IMR-90 (cell line): ENCODE data around the gene ATF4. TPM values are rescaled to one million over a fixed set of nuclear protein-coding genes. Genes with fewer than 3 reads are reported as not detected.

Experiments
- ATAC-seq: fragments of 200-7000 bp; cut with Tn5 transposase; 2 replicates; pipeline ENCODE4 v1.9.1; 2020; ENCODE audit warnings: low read depth, mild to moderate bottlenecking, moderate library complexity
- BruUV-seq: library from RNA; stranded (reverse); fragments of 400-500 nt; replicated peaks from 2 replicates; lab custom pipeline; 2021; lab: Mats Ljungman, UMichigan
- CTCF ChIA-PET: fragments of 300-600 bp; formaldehyde crosslinking; extraction: SDS; loops from one replicate; lab custom pipeline; 2021; ENCODE audit warnings: antibody characterized with exemption; lab: Yijun Ruan, JAX
- POLR2A ChIA-PET: fragments of 300-600 bp; sonication (Branson Sonifier 250); formaldehyde crosslinking; loops from one replicate; lab custom pipeline; 2022; ENCODE audit warnings: antibody characterized with exemption; ENCODE audit not compliant: unreplicated experiment; lab: Charles Lee
- DNase-seq: peaks from one replicate; pipeline ENCODE4 v3.0.0; 2013
- H2AFZ ChIP-seq: replicated peaks from 2 replicates; pipeline ENCODE3; 2013; ENCODE audit warnings: low read length, mild to moderate bottlenecking; ENCODE audit not compliant: poor library complexity
- H2AK5ac ChIP-seq: 2 replicates; pipeline ENCODE4 v1.6.1; 2013; ENCODE audit warnings: low read depth, low read length, inconsistent platforms
- H2AK9ac ChIP-seq: replicated peaks from 2 replicates; pipeline ENCODE3; 2013; ENCODE audit warnings: mild to moderate bottlenecking, low read depth, low read length, moderate library complexity; ENCODE audit not compliant: poor library complexity
- H2BK120ac ChIP-seq: 2 replicates; pipeline ENCODE4 v1.6.1; 2013; ENCODE audit warnings: low read depth, low read length, inconsistent platforms
- H2BK15ac ChIP-seq: 3 replicates; pipeline ENCODE4 v1.6.1; 2013; ENCODE audit warnings: low read depth, low read length, inconsistent platforms
- H2BK20ac ChIP-seq: 2 replicates; pipeline ENCODE4 v1.6.1; 2013; ENCODE audit warnings: low read depth, mild to moderate bottlenecking, inconsistent platforms, low read length, moderate library complexity
- H2BK5ac ChIP-seq: 2 replicates; pipeline ENCODE4 v1.6.1; 2013; ENCODE audit warnings: mild to moderate bottlenecking, low read depth, low read length, inconsistent platforms; ENCODE audit not compliant: poor library complexity, severe bottlenecking
- H3K14ac ChIP-seq: replicated peaks from 2 replicates; pipeline ENCODE4 v1.6.1; 2013; ENCODE audit warnings: low read depth, low read length, inconsistent platforms
- H3K18ac ChIP-seq: 2 replicates; pipeline ENCODE4 v1.6.1; 2013; ENCODE audit warnings: low read depth, low read length, control low read depth
- H3K23ac ChIP-seq: 2 replicates; pipeline ENCODE4 v1.6.1; 2013; ENCODE audit warnings: low read depth, low read length, inconsistent platforms
- H3K27ac ChIP-seq: 2 replicates; pipeline ENCODE4 v1.5.1; 2013; ENCODE audit warnings: mild to moderate bottlenecking, control low read depth, low read length; ENCODE audit not compliant: insufficient read depth
- H3K27me3 ChIP-seq: 2 replicates; pipeline ENCODE4 v1.6.1; 2013; ENCODE audit warnings: low read length; ENCODE audit not compliant: control insufficient read depth, insufficient read depth
- H3K36me3 ChIP-seq: 2 replicates; pipeline ENCODE4 v1.6.1; 2013; ENCODE audit warnings: low read length, mixed read lengths; ENCODE audit not compliant: control insufficient read depth, insufficient read depth
- H3K4ac ChIP-seq: 2 replicates; pipeline ENCODE4 v1.6.1; 2013; ENCODE audit warnings: low read depth, low read length, inconsistent platforms
- H3K4me1 ChIP-seq: 2 replicates; pipeline ENCODE4 v1.6.1; 2013; ENCODE audit warnings: low read length, mixed read lengths; ENCODE audit not compliant: control insufficient read depth, insufficient read depth
- H3K4me2 ChIP-seq: 2 replicates; pipeline ENCODE4 v1.6.1; 2013; ENCODE audit warnings: low read depth, mild to moderate bottlenecking, control low read depth, low read length, moderate library complexity
- H3K4me3 ChIP-seq: 2 replicates; pipeline ENCODE4 v1.5.1; 2013; ENCODE audit warnings: low read depth, mild to moderate bottlenecking, control low read depth, low read length, moderate library complexity; ENCODE audit not compliant: insufficient read depth
- H3K56ac ChIP-seq: 2 replicates; pipeline ENCODE4 v1.6.1; 2013; ENCODE audit warnings: low read length, inconsistent platforms; ENCODE audit not compliant: insufficient read depth; ENCODE audit errors: extremely low read depth
- H3K79me1 ChIP-seq, 2 experiments: 2 replicates each; pipeline ENCODE4 v1.6.1; 2013; ENCODE audit warnings: low read length in 2 of 2, inconsistent platforms in 1 of 2, low read depth in 1 of 2
- H3K9ac ChIP-seq: 2 replicates; pipeline ENCODE4 v1.6.1; 2013; ENCODE audit warnings: low read depth, low read length, control low read depth
- H3K9me1 ChIP-seq: 2 replicates; pipeline ENCODE4 v1.6.1; 2013; ENCODE audit warnings: low read length, inconsistent platforms; ENCODE audit not compliant: insufficient read depth
- H3K9me3 ChIP-seq: 2 replicates; pipeline ENCODE4 v1.6.1; 2013; ENCODE audit warnings: low read length; ENCODE audit not compliant: control insufficient read depth, insufficient read depth
- H4K20me1 ChIP-seq: 2 replicates; pipeline ENCODE4 v1.6.1; 2013; ENCODE audit warnings: low read length, inconsistent platforms; ENCODE audit not compliant: insufficient read depth
- H4K5ac ChIP-seq: 2 replicates; pipeline ENCODE4 v1.6.1; 2013; ENCODE audit warnings: mild to moderate bottlenecking, low read depth, low read length, control low read depth
- H4K8ac ChIP-seq, 2 experiments: 2 replicates each; pipeline ENCODE4 v1.6.1; 2013; ENCODE audit warnings: low read depth in 2 of 2, low read length in 2 of 2, control low read depth in 1 of 2, inconsistent platforms in 1 of 2
- H4K91ac ChIP-seq: 2 replicates; pipeline ENCODE4 v1.6.1; 2013; ENCODE audit warnings: low read depth, low read length, inconsistent platforms; ENCODE audit not compliant: insufficient read depth
- BHLHE40 ChIP-seq: fragments of 150-350 bp; IDR thresholded peaks from 2 replicates; pipeline ENCODE4 v1.6.1; 2016; ENCODE audit warnings: mild to moderate bottlenecking, low read depth, low read length
- CEBPB ChIP-seq: IDR thresholded peaks from 2 replicates; pipeline ENCODE4 v1.6.1; 2012; ENCODE audit warnings: low read depth, low read length, improper control_type of control experiment
- CHD1 ChIP-seq: IDR thresholded peaks from 2 replicates; pipeline ENCODE4 v1.6.1; 2012; ENCODE audit warnings: low read depth, low read length, improper control_type of control experiment
- RAD21 ChIP-seq: IDR thresholded peaks from 2 replicates; pipeline ENCODE4 v1.6.1; 2012; ENCODE audit warnings: low read length, improper control_type of control experiment
- WGBS, 2 experiments: methylation state at CpG; one replicate each; pipeline versions ENCODE4 v1.1.5 to v1.1.7; 2013; ENCODE audit warnings: missing lambda C conversion rate in 2 of 2; ENCODE audit not compliant: insufficient read length in 1 of 2; ENCODE audit errors: extremely low coverage in 2 of 2; 5-methylcytosine and 5-hydroxymethylcytosine counted together
- dilution Hi-C: fragments of 300-500 bp; cut with HindIII; formaldehyde crosslinking; loops from one replicate; pipeline ENCODE4 v1.14.3; 2018; ENCODE audit warnings: low sequenced_read_pairs; ENCODE audit not compliant: unreplicated experiment
- in situ Hi-C: fragments of 300-500 bp; cut with MboI; formaldehyde crosslinking; loops from 3 replicates; pipeline ENCODE4 v1.14.3; 2019; ENCODE audit warnings: low sequenced_read_pairs, inconsistent platforms, mixed read lengths
- intact Hi-C: fragments of 100-400 bp; cut with micrococcal nuclease; formaldehyde crosslinking; loops from 2 replicates; pipeline ENCODE4 v1.10.0; 2022
- polyA plus RNA-seq, 3 experiments: library from polyadenylated mRNA; depleted of rRNA; stranded (reverse); fragments of >200 nt; gene quantifications; 2 replicates each; pipeline ENCODE4 v1.2.3, GENCODE V29; 2012; ENCODE audit warnings: low replicate concordance in 1 of 3
- total RNA-seq: library from RNA; depleted of rRNA; stranded (reverse); fragments of >200 nt; gene quantifications from 2 replicates; pipeline ENCODE4 v1.2.3, GENCODE V29; 2012

ATF4 gene
- total and polyA plus RNA-seq, 2 of the 4 experiments (the other 2 are of a cell fraction), result 148 to 662 TPM

DNA sequence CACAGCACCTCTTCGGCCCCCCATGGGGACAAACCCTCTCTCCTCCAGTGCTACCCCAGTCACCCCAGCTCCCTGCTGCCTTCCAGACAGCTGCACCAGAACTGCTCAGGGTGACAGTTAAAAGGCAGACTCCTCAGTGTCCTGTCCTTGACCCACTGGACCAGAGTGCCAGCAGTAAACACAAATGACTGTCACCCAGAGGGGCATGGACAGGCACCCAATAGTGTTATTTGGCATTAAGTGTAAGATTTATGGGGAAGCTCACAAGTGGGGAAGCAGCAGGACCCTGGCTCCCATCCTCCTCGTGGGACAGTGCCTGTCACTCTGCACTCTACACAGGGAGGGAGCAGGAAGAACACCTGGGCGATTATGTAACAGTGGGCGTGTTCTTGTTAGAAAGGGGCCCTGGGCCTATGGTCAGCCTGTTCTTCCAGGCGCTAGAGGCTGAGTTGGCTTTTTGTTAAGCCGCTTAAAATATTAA, 7.2 kb downstream of the ATF4 start:
- no peak overlapping the region for H2AK5ac ChIP-seq
- no peak overlapping the region for H3K14ac ChIP-seq
- ATAC-seq (no peak), DNase-seq (peak; percentile 27)
- CTCF ChIA-PET, result no interaction called here
- H3K18ac ChIP-seq, result no peak overlapping the region
- H3K4me3 ChIP-seq, result no peak overlapping the region
- H3K79me1 ChIP-seq, result peaks cover 23 to 87% of the 10 kb centered on the region in 2 experiments
- no peak overlapping the region for H2BK20ac ChIP-seq
- H4K8ac ChIP-seq, result no peak overlapping the region
- no peak overlapping the region for H2BK5ac ChIP-seq
- H3K23ac ChIP-seq, result no peak overlapping the region
- H4K5ac ChIP-seq, result no peak overlapping the region
- dilution Hi-C loops (no loop called here), in situ Hi-C loops (loop anchor here (10.0 kb wide), 1 partner anchor 213 kb away; the partner anchor contains the start of gene RPL3), intact Hi-C loops (loop anchor here (10.0 kb wide), 1 partner anchor 123 kb away; no protein-coding TSS in a partner anchor)
- H2AFZ ChIP-seq, result no peak overlapping the region
- no CpG with 5 or more reads among the region's 6 CpGs for WGBS, 2 experiments
- H2BK15ac ChIP-seq, result no peak overlapping the region
- H3K4ac ChIP-seq, result no peak overlapping the region
- no peaks in the 10 kb centered on the region for H3K27me3 ChIP-seq
- H3K4me1 ChIP-seq, result peaks cover 4% of the 10 kb centered on the region; the same call in 1 of the 2 replicates
- TF ChIP-seq CEBPB, result no peak
- TF ChIP-seq BHLHE40, result no peak
- TF ChIP-seq RAD21, result no peak
- no peak for TF ChIP-seq CHD1
- no peaks in the 10 kb centered on the region for H3K9me3 ChIP-seq
- H3K9me1 ChIP-seq, result peaks cover 6% of the 10 kb centered on the region; the same call in 1 of the 2 replicates
- no peak overlapping the region for H2BK120ac ChIP-seq
- H3K9ac ChIP-seq, result no peak overlapping the region
- H4K20me1 ChIP-seq, result peaks cover 83% of the 10 kb centered on the region
- no TSS peak for BruUV-seq
- H2AK9ac ChIP-seq, result no peak overlapping the region
- no peak overlapping the region for H3K27ac ChIP-seq
- no peak overlapping the region for H3K4me2 ChIP-seq
- peaks cover 29% of the 10 kb centered on the region for H3K36me3 ChIP-seq
- no peak overlapping the region for H4K91ac ChIP-seq
- POLR2A ChIA-PET, result interaction anchor here (1.4 kb wide), 1 partner anchor 209 kb away, joined by 5 read pairs; no protein-coding TSS in a partner anchor
- no peak overlapping the region for H3K56ac ChIP-seq
